SK-N-SH treated with all-trans-retinoic acid at 6 μM for 48 hours (cell line): ENCODE measurements around the gene RASEF.

ENCODE experiments used
- PPARA ChIP-seq: fragments of 250-450 bp; sonication (Bioruptor Pico); IDR thresholded peaks from 2 replicates; pipeline ENCODE4 v1.5.0; 2020; ENCODE audit warnings: mild to moderate bottlenecking, borderline replicate concordance
- SNAI2 ChIP-seq: fragments of 250-450 bp; sonication (Bioruptor Pico); IDR thresholded peaks from 2 replicates; pipeline ENCODE4 v1.5.0; 2020; ENCODE audit warnings: mild to moderate bottlenecking, moderate library complexity
- TOX ChIP-seq: fragments of 250-450 bp; sonication (Bioruptor Pico); IDR thresholded peaks from 2 replicates; pipeline ENCODE4 v1.8.0; 2021; ENCODE audit warnings: mild to moderate bottlenecking, moderate library complexity, borderline replicate concordance
- ZFP3 ChIP-seq: fragments of 250-450 bp; sonication (Bioruptor Pico); IDR thresholded peaks from 2 replicates; pipeline ENCODE4 v1.5.0; 2020; ENCODE audit warnings: mild to moderate bottlenecking, moderate library complexity

- TF ChIP-seq SNAI2 (CRISPR knock-in tag): no peak
- no peak for TF ChIP-seq TOX (CRISPR knock-in tag)
- no peak for TF ChIP-seq ZFP3 (CRISPR knock-in tag)
- TF ChIP-seq PPARA (CRISPR knock-in tag): no peak
Observed at GRCh38 chr9:83059417-83059816, 3.5 kb downstream of the RASEF start.
